GM10266 (cell line): ENCODE measurements around the gene RNF11.
A peak's percentile ranks its signal among the peaks of the same experiment; 100 is the strongest.

Experiments
- DNase-seq: peaks from one replicate; pipeline ENCODE4 v3.0.0; 2012; ENCODE audit errors: extremely low spot score
- TF ChIP-seq, protein P1 (sequence below): IDR thresholded peaks from 2 replicates; pipeline ENCODE4 v1.5.1; 2012; ENCODE audit warnings: mild to moderate bottlenecking, low read depth; ENCODE audit not compliant: control insufficient read depth, insufficient read depth; ENCODE audit errors: missing control alignments

RNF11 gene

DNA sequence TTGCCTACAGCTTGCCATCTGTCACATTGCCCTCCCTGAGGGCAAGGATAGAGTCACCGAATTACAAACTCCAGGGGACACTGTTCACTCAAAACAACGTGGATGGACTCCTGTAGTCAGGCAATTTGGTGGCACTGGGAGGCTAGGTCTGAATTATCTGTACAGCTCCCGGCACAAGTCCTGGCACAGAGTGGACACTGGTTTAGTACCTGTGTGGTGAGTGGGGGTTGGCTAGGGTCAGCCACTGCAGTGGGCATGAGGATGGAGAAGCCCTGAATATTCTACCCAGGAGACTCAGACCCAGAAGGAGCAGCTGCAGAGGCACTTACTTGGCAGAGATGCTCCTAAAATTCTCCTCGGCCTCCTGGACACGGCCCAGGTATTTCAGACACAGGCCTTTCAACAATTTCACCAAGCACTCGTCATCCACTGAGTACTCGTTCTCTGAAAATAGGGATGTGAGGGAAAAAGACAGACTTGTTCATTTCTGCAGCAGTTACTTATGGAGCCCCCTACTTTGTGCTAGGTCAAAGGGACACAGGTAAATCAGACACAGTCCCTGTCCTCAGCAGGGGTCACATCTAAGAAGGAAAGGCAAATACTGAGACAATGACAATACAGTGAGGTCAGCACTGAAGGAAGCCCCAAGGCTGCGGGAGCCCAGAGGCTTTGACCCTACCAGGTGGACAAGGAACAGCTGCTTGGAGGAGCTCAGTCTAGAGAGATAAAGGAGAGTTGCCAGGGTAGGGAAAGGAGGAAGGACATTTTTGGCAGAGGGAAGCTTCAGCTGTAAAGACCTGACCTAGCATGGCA is 53.8 kb downstream of the RNF11 start:
- no peak for DNase-seq
- TF ChIP-seq, protein P1, sequence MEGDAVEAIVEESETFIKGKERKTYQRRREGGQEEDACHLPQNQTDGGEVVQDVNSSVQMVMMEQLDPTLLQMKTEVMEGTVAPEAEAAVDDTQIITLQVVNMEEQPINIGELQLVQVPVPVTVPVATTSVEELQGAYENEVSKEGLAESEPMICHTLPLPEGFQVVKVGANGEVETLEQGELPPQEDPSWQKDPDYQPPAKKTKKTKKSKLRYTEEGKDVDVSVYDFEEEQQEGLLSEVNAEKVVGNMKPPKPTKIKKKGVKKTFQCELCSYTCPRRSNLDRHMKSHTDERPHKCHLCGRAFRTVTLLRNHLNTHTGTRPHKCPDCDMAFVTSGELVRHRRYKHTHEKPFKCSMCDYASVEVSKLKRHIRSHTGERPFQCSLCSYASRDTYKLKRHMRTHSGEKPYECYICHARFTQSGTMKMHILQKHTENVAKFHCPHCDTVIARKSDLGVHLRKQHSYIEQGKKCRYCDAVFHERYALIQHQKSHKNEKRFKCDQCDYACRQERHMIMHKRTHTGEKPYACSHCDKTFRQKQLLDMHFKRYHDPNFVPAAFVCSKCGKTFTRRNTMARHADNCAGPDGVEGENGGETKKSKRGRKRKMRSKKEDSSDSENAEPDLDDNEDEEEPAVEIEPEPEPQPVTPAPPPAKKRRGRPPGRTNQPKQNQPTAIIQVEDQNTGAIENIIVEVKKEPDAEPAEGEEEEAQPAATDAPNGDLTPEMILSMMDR, result no peak

DNA sequence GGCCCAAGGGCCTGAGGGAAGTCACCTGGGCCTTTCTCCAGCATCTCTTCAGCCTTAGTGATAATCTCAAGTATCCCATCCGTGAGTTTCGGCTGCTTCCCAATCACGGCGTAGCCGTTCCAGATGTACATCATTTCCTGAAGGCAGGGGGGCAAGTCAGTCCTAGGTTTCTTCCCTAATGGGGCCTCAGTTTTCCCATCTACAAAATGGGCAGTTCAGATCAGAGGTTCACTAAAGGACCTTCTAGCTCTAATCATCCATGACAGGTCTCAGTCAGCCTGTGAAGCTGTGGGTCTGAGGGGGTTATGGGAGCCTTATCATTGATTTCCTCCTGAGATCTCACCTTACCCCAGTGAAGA is 54.4 kb downstream of the RNF11 start:
- TF ChIP-seq, protein P1, result no peak
- no peak for DNase-seq

DNA sequence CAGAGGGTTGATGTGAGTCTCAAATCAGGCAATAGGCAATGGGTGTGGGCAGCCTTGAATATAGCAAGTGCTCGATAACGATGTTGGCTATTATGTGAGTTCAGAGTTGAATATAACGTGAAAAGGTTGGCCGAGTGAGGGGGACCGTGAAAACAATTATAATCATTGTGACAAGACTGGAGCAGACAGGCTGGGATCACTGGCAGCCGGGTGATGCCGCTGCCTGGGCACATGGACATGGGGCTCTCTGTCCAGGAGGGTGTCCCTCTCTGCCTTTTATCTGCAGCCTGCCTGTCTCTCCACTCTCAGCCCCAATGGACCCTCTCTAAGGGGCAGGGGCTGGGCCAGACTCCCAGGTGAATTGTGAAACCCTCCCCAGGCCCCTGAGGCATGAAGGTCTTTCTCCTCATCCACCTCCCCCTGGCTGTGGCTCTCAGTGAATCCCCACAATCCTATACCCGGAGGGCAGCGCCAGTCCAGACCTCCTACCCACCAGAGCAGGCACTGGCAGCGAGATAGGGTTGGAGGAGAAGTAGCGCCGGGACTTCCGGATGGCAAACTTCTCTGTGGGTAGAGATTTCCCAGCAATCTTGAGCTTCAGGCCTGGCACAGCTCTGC is 57.9 kb downstream of the RNF11 start:
- TF ChIP-seq, protein P1, result no peak
- DNase-seq, result no peak

DNA sequence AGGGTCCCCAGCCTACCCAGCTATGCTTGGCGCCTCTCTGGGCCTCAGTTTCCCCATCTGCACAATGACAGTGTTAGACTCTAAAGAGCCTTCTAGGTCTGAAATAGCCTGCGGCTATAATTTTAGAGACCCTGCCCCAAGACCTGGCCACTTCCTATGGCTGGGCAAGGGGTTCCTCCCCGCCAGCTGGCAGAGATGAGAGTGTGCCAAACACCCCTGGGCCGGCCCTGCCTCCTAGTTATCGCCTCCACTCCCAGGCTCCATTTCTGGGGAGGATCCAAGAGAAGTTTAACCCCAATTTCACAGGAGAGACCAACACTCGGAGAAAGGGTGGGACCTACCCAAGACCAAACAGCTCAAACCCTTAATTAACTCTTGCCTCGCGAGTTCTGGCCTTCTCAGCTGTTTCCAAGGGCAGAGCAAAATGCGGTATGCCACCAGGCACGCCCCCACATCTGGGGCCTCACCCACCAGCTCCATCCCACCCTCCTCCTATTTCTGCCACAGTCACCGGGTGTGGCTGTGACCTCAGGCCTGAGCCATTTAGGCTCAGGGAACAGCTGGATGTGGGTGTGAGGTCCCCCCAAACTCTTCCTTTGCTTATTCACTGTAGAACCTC is 58.6 kb downstream of the RNF11 start:
- TF ChIP-seq, protein P1, result no peak
- no peak for DNase-seq

DNA sequence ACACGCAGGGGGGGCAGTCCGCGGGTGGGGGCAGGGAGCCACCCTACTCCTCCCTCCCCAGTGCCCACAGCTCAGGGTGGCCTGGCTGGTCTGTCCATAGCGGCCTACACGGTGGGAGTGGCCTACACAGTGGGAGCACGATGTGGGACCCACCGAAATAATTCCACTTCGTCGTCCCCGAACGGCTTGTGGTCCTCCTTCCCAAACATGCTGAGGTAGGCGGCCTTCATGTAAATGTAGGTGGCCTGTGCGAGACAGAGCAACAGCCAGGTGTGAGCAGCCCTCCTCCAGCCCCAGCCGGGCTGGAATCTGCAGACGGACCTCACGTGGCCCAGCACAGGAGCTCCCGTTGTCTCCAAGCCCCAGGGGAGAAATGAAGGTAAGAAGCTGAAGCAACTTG is 59.9 kb downstream of the RNF11 start:
- DNase-seq, result no peak
- TF ChIP-seq, protein P1, result no peak

DNA sequence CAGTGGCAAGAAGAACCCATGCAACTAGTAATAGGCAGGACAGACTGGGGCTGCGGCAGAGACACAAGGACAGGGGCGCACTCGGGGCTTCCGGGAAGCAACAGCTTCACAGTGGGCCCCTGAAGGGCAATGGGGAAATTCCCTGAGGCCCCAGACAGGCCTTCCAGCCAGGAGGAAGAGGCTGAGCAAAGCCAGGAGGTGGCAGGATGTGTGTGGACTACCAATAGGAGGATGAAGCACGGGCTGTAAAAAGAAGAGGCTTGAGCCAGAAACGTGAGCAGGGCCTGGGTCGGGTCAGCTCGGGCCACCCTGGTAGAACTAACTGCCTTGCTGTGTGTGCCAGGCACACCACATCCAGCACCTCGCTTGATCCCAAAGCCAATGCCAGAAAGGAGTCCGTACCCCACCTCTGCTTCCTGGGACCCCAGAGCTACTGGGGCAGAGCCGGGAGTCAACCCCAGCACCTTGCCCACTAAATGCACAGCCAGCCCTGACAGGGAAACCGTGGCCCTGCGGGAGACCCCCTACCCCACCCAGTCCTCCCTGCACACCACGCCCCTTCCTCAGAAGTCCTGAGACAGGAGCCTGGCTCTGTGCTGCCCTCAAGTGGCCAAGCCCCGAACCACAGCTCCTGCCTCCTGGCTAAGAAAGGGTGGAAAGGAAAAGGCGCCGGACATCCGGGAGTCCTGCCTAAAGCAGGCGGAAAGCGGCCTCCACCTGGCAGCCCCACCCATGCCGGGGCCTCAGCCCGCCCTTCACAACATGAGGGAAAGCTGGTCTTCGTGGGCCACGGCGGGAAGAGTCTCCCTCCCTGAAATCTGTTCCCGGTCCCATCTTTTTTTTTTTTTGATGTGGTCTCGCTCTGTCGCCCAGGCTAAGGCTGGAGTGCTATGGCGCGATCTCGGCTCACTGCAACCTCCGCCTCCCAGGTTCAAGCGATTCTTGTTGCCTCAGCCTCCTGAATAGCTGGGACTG is 60.6 kb downstream of the RNF11 start:
- DNase-seq, result peak; percentile 68
- TF ChIP-seq, protein P1, result peak; percentile 95
